ENCODE data around the gene SLC37A4.

- TF ChIP-seq CTCF (conservative IDR thresholded peaks at IDR 0.05; ENCODE audit: low read depth, low read length) (no peak), EZH2 (IDR thresholded peaks at IDR 0.05; ENCODE audit: borderline replicate concordance, low read depth, low read length, poor library complexity, severe bottlenecking) (no peak)
Observed at GRCh38 chr11:118998388-118998717, 32.3 kb downstream of the SLC37A4 start.
